Measurements from ENCODE around the gene ANKIB1. TPM values are rescaled to one million over a fixed set of nuclear protein-coding genes. Genes with fewer than 3 reads are reported as not detected.

Gene ANKIB1
- total and polyA plus RNA-seq, 2 donors (not counting 1 experiment from before 2014, with no cell fraction given), result 16.5 to 76.7 TPM

- ATAC-seq (ENCODE audit: low read depth), result no peak
- Histone ChIP-seq H3K27ac (ENCODE audit: low read length in 2 of 2) (no peak overlapping the region), H3K27me3 (replicated peaks in 1 of 4; ENCODE audit: control extremely low read depth in 1 of 4, control insufficient read depth in 3 of 4, insufficient read depth in 4 of 4, low read length in 3 of 4) (no peaks in the 10 kb centered on the region), H3K9me3 (ENCODE audit: control extremely low read depth in 1 of 3, control insufficient read depth in 2 of 3, insufficient read depth in 1 of 3, low read length in 2 of 3) (peaks cover 0 to 6% (median 3%) of the 10 kb centered on the region in 3 donors), H3K4me1 (ENCODE audit: control insufficient read depth in 2 of 2, insufficient read depth in 2 of 2, low read length in 2 of 2) (no peaks in the 10 kb centered on the region), H3K4me3 (ENCODE audit: control extremely low read depth in 1 of 5, extremely low read depth in 1 of 5, insufficient read depth in 1 of 5, low read depth in 2 of 5, low read length in 4 of 5) (no peak overlapping the region), H3K36me3 (replicated peaks in 1 of 2; ENCODE audit: control extremely low read depth in 1 of 2, control insufficient read depth in 1 of 2, extremely low read depth in 1 of 2, insufficient read depth in 2 of 2, low read length in 1 of 2) (no peaks in the 10 kb centered on the region), H4K20me1 (ENCODE audit: control insufficient read depth, insufficient read depth, low read length, poor library complexity, severe bottlenecking) (no peaks in the 10 kb centered on the region), H3K79me2 (ENCODE audit: control insufficient read depth, insufficient read depth, low read length) (no peaks in the 10 kb centered on the region), H2AFZ (ENCODE audit: insufficient read depth, low read depth, low read length, poor library complexity, severe bottlenecking) (no peak overlapping the region), H3K9ac (ENCODE audit: low read length) (no peak overlapping the region), H3K4me2 (replicated peaks; ENCODE audit: low read depth, low read length, poor library complexity, severe bottlenecking) (no peak overlapping the region)
- POLR2A ChIA-PET, result no interaction called here
- CTCF ChIA-PET, result interaction anchor here (1.4 kb wide), 1 partner anchor 13 kb away, joined by 3 read pairs; no protein-coding TSS in a partner anchor
- WGBS (ENCODE audit: insufficient coverage), result no CpG with 5 or more reads among the region's 1 CpG
- TF ChIP-seq CTCF (IDR thresholded peaks at IDR 0.05), result no peak
- TF ChIP-seq EZH2 (IDR thresholded peaks at IDR 0.05; ENCODE audit: borderline replicate concordance, insufficient read depth, low read depth, low read length, poor library complexity, severe bottlenecking), result no peak
- no peak for DNase-seq
- intact Hi-C loops (cut with micrococcal nuclease), result no loop called here
- Mint-ChIP-seq H3K27ac (no peak overlapping the region), H3K27me3 (no peaks in the 10 kb centered on the region), H3K4me3 (no peak overlapping the region), H3K4me1 (no peaks in the 10 kb centered on the region), H3K9me3 (ENCODE audit: insufficient read depth) (no peaks in the 10 kb centered on the region)
Observed at GRCh38 chr7:92340016-92340415, 94.2 kb downstream of the ANKIB1 start.

GRCh38 chr7:92343714-92344113 lies 97.9 kb downstream of the ANKIB1 start:
- 100% methylated on average over 2 of the region's 3 CpGs for WGBS (ENCODE audit: insufficient coverage)
- H3K27ac ChIP-seq (ENCODE audit: low read length in 2 of 2), result no peak overlapping the region
- ATAC-seq (ENCODE audit: low read depth) (no peak), DNase-seq (no peak)
- ChIA-PET POLR2A (no interaction called here), CTCF (interaction anchor here (0.7 to 1.0 kb wide), 2 partner anchors 525 to 713 kb away, joined by 3 read pairs; no protein-coding TSS in a partner anchor)
- Mint-ChIP-seq H3K9me3 (ENCODE audit: insufficient read depth) (no peaks in the 10 kb centered on the region), H3K27ac (no peak overlapping the region), H3K4me1 (no peaks in the 10 kb centered on the region), H3K4me3 (no peak overlapping the region), H3K27me3 (no peaks in the 10 kb centered on the region)
- peaks cover 0 to 10% of the 10 kb centered on the region in 2 experiments for H3K36me3 ChIP-seq (replicated peaks in 1 of 2; ENCODE audit: control extremely low read depth in 1 of 2, control insufficient read depth in 1 of 2, extremely low read depth in 1 of 2, insufficient read depth in 2 of 2, low read length in 1 of 2)
- no peak for TF ChIP-seq CTCF (IDR thresholded peaks at IDR 0.05)
- TF ChIP-seq EZH2 (IDR thresholded peaks at IDR 0.05; ENCODE audit: borderline replicate concordance, insufficient read depth, low read depth, low read length, poor library complexity, severe bottlenecking), result no peak
- H3K27me3 ChIP-seq (replicated peaks in 1 of 4; ENCODE audit: control extremely low read depth in 1 of 4, control insufficient read depth in 3 of 4, insufficient read depth in 4 of 4, low read length in 3 of 4), result no peaks in the 10 kb centered on the region
- no peak overlapping the region for H3K4me2 ChIP-seq (replicated peaks; ENCODE audit: low read depth, low read length, poor library complexity, severe bottlenecking)
- no peak overlapping the region for H2AFZ ChIP-seq (ENCODE audit: insufficient read depth, low read depth, low read length, poor library complexity, severe bottlenecking)
- no peaks in the 10 kb centered on the region for H3K4me1 ChIP-seq (ENCODE audit: control insufficient read depth in 2 of 2, insufficient read depth in 2 of 2, low read length in 2 of 2)
- H3K9ac ChIP-seq (ENCODE audit: low read length), result no peak overlapping the region
- no peaks in the 10 kb centered on the region for H4K20me1 ChIP-seq (ENCODE audit: control insufficient read depth, insufficient read depth, low read length, poor library complexity, severe bottlenecking)
- no peak overlapping the region for H3K4me3 ChIP-seq (ENCODE audit: control extremely low read depth in 1 of 5, extremely low read depth in 1 of 5, insufficient read depth in 1 of 5, low read depth in 2 of 5, low read length in 4 of 5)
- H3K9me3 ChIP-seq (ENCODE audit: control extremely low read depth in 1 of 3, control insufficient read depth in 2 of 3, insufficient read depth in 1 of 3, low read length in 2 of 3), result no peaks in the 10 kb centered on the region
- no peaks in the 10 kb centered on the region for H3K79me2 ChIP-seq (ENCODE audit: control insufficient read depth, insufficient read depth, low read length)
- intact Hi-C loops (cut with micrococcal nuclease), result no loop called here
